Lung (tissue), 16 donors: ENCODE measurements around the gene WRAP73. TPM values are rescaled to one million over a fixed set of nuclear protein-coding genes. Genes with fewer than 3 reads are reported as not detected.

Experiments used
- ATAC-seq: fragments of 200-7000 bp; cut with Tn5 transposase; one replicate; pipeline ENCODE4 v1.9.1; 2020; ENCODE audit warnings: moderate number of reproducible peaks; ENCODE audit not compliant: insufficient read depth, low FRiP score
- DNase-seq, 3 donors: peaks; one replicate each; pipeline ENCODE4 v3.0.0-alpha.2; 2013 to 2017
- H3K27ac ChIP-seq, 2 donors: one replicate each; pipeline ENCODE4 v1.5.1; 2013; ENCODE audit warnings: mild to moderate bottlenecking in 2 of 2, moderate library complexity in 2 of 2, control low read depth in 1 of 2, inconsistent platforms in 1 of 2, low read depth in 1 of 2, low read length in 1 of 2
- H3K27me3 ChIP-seq, 3 donors: one replicate each; pipeline ENCODE4 v1.5.1; 2013; ENCODE audit warnings: low read length in 2 of 3; ENCODE audit not compliant: control insufficient read depth in 3 of 3, insufficient read depth in 3 of 3
- H3K36me3 ChIP-seq, 4 donors: one replicate each; pipeline ENCODE4 v1.5.1; 2013; ENCODE audit warnings: low read length in 4 of 4, mild to moderate bottlenecking in 1 of 4, moderate library complexity in 1 of 4; ENCODE audit not compliant: control insufficient read depth in 4 of 4, insufficient read depth in 4 of 4
- H3K4me1 ChIP-seq, 5 donors: one replicate each; pipeline ENCODE4 v1.5.1; 2013; ENCODE audit warnings: low read length in 5 of 5, mild to moderate bottlenecking in 2 of 5, moderate library complexity in 1 of 5; ENCODE audit not compliant: control insufficient read depth in 5 of 5, insufficient read depth in 5 of 5
- H3K4me3 ChIP-seq: one replicate; pipeline ENCODE4 v1.5.1; 2013; ENCODE audit warnings: mild to moderate bottlenecking, control low read depth, moderate library complexity
- H3K9ac ChIP-seq, 2 donors: one replicate each; pipeline ENCODE4 v1.5.1; 2013; ENCODE audit warnings: low read length in 2 of 2, control low read depth in 1 of 2; ENCODE audit not compliant: insufficient read depth in 1 of 2
- H3K9me3 ChIP-seq, 4 donors: one replicate each; pipeline ENCODE4 v1.5.1; 2013; ENCODE audit warnings: low read length in 3 of 4, mild to moderate bottlenecking in 1 of 4, moderate library complexity in 1 of 4; ENCODE audit not compliant: control insufficient read depth in 4 of 4, insufficient read depth in 3 of 4
- CTCF ChIP-seq: IDR thresholded peaks from 2 replicates; pipeline ENCODE4 v1.5.1; 2012; ENCODE audit warnings: mild to moderate bottlenecking; ENCODE audit errors: control extremely low read depth, extremely low read depth
- WGBS, 2 donors: extraction: QIAGEN DNeasy Blood & Tissue Kit; methylation state at CpG; one replicate each; pipeline ENCODE4 v1.1.7; 2013; 5-methylcytosine and 5-hydroxymethylcytosine counted together
- long read RNA-seq, 5 donors: transcript quantifications; one replicate each; lab custom pipeline, GENCODE V29; 2026
- polyA plus RNA-seq, 2 donors: library from polyadenylated mRNA; stranded (reverse); fragments of 200-250 nt; gene quantifications; one replicate each; pipeline ENCODE4 v1.2.1, GENCODE V29; 2013
- total RNA-seq, 2 donors: library from RNA; depleted of rRNA in 1 of 2; stranded (reverse); fragments of >200 nt in 1 of 2; gene quantifications; one replicate each; pipeline ENCODE4 v1.2.1, GENCODE V29; 2014 to 2021
- donor health status: control.
- donor health status: control.
- donor health status: Bipolar disorder and iron deficiency.
- donor health status: healthy.
- donor health status: DM: yes; HTN: yes; CAD: no.

WRAP73 gene
- total RNA-seq (10 to 100 TPM; 17.3 to 24.7 TPM), polyA plus RNA-seq (10 to 100 TPM; 20.9 to 25.3 TPM)
- long read RNA-seq, donor 1, partial matches to known transcripts: 17 of 23 reads
- long read RNA-seq, donor 1, other reads (novel, unspliced or antisense): 0 of 23 reads
- long read RNA-seq, donor 2, partial matches to known transcripts: 8 of 8 reads
- long read RNA-seq, donor 2, other reads (novel, unspliced or antisense): 0 of 8 reads
- long read RNA-seq, donor 3, partial matches to known transcripts: 12 of 14 reads
- long read RNA-seq, donor 3, other reads (novel, unspliced or antisense): 0 of 14 reads
- long read RNA-seq, donor 4, partial matches to known transcripts: 5 of 6 reads
- long read RNA-seq, donor 4, other reads (novel, unspliced or antisense): 0 of 6 reads
- long read RNA-seq, donor 5, partial matches to known transcripts: 0 of 6 reads
- long read RNA-seq, donor 5, other reads (novel, unspliced or antisense): 0 of 6 reads

GRCh38 chr1:3649342-3650247, at the start of gene WRAP73:
Gene WRAP73, minus strand, starts transcription at chr1:3650103. Its CDS starts 104 bp downstream, at chr1:3649999.
- TF ChIP-seq CTCF: no peak
- DNase-seq: peak; percentile 91 to 94 (median 91)
- peak within 1 kb of the TSS; percentile 98 for H3K4me3 ChIP-seq
- H3K36me3 ChIP-seq: peaks cover 4 to 15% (median 7%) of the 10 kb centered on the region in 4 donors
- H3K9ac ChIP-seq: no peak within 1 kb of the TSS
- no peak within 1 kb of the TSS for H3K27ac ChIP-seq
- peaks cover 16 to 34% (median 19%) of the 10 kb centered on the region in 3 donors for H3K27me3 ChIP-seq
- H3K4me1 ChIP-seq: peaks cover 0 to 21% (median 6%) of the 10 kb centered on the region in 5 donors
- 1 to 3% methylated on average over 60 of the region's 60 CpGs for WGBS, 2 donors
- H3K9me3 ChIP-seq: peaks cover 0 to 2% (median 0%) of the 10 kb centered on the region in 4 donors
- ATAC-seq: peak; percentile 94

GRCh38 chr1:3699596-3699995, 49.7 kb upstream of the WRAP73 start:
- Histone ChIP-seq H3K4me1 (no peaks in the 10 kb centered on the region), H3K27ac (no peak overlapping the region), H3K9ac (no peak overlapping the region), H3K27me3 (peaks cover 0 to 24% (median 0%) of the 10 kb centered on the region in 3 donors), H3K36me3 (no peaks in the 10 kb centered on the region), H3K9me3 (no peaks in the 10 kb centered on the region), H3K4me3 (no peak overlapping the region)
- ATAC-seq (no peak), DNase-seq (no peak)
- WGBS, 2 donors: 58 to 60% methylated on average over 18 of the region's 18 CpGs
- TF ChIP-seq CTCF: no peak

- 86 to 92% methylated on average over 28 to 29 of the region's 29 CpGs for WGBS, 2 donors
- TF ChIP-seq CTCF: no peak
Measured at GRCh38 chr1:3698660-3699408, 48.9 kb upstream of the WRAP73 start.

More at GRCh38 chr1:3698660-3699408, 48.9 kb upstream of the WRAP73 start:
- Histone ChIP-seq H3K4me1 (no peaks in the 10 kb centered on the region), H3K27me3 (peaks cover 0 to 24% (median 0%) of the 10 kb centered on the region in 3 donors), H3K9ac (no peak overlapping the region), H3K9me3 (no peaks in the 10 kb centered on the region), H3K4me3 (no peak overlapping the region), H3K27ac (no peak overlapping the region), H3K36me3 (no peaks in the 10 kb centered on the region)
- DNase-seq (no peak), ATAC-seq (no peak)
